Muscle of leg (tissue), 11 donors: ENCODE results near the gene RFX3. TPM values are rescaled to one million over a fixed set of nuclear protein-coding genes. Genes with fewer than 3 reads are reported as not detected.

Experiments used
- DNase-seq: peaks from one replicate; pipeline ENCODE4 v3.0.0; 2013
- H3K27ac ChIP-seq: one replicate; pipeline ENCODE4 v1.5.1; 2013; ENCODE audit warnings: mild to moderate bottlenecking, low read length, control low read depth
- H3K27me3 ChIP-seq: one replicate; pipeline ENCODE4 v1.6.1; 2013; ENCODE audit warnings: low read length; ENCODE audit not compliant: control insufficient read depth, insufficient read depth
- H3K36me3 ChIP-seq: one replicate; pipeline ENCODE4 v1.6.1; 2013; ENCODE audit warnings: low read length; ENCODE audit not compliant: control insufficient read depth, insufficient read depth
- H3K4me1 ChIP-seq: one replicate; pipeline ENCODE4 v1.6.1; 2013; ENCODE audit warnings: low read length; ENCODE audit not compliant: control insufficient read depth, insufficient read depth
- H3K4me3 ChIP-seq: one replicate; pipeline ENCODE4 v1.5.1; 2013; ENCODE audit warnings: low read length, control low read depth
- H3K9me3 ChIP-seq: replicated peaks from 2 replicates; pipeline ENCODE4 v1.6.1; 2013; ENCODE audit warnings: low read depth, low read length; ENCODE audit not compliant: control insufficient read depth
- WGBS: methylation state at CpG from one replicate; pipeline ENCODE4 v1.1.5; 2013; ENCODE audit warnings: missing lambda C conversion rate; ENCODE audit not compliant: insufficient coverage; 5-methylcytosine and 5-hydroxymethylcytosine counted together
- polyA plus RNA-seq, 8 donors: library from polyadenylated mRNA; unstranded; fragments of 120-200 nt; gene quantifications; one replicate each; pipeline versions ENCODE4 v1.2.1 to v1.2.3, GENCODE V29; 2013; ENCODE audit warnings: inconsistent platforms in 1 of 8, low replicate concordance in 1 of 8; ENCODE audit not compliant: insufficient read length in 8 of 8, insufficient read depth in 1 of 8
- total RNA-seq: library from RNA; stranded (reverse); fragments of 120-200 nt; gene quantifications from one replicate; pipeline ENCODE4 v1.2.4, GENCODE V29; 2013

RFX3 gene
- total and polyA plus RNA-seq, 9 donors: 4.0 to 8.3 (median 5.1) TPM

DNA sequence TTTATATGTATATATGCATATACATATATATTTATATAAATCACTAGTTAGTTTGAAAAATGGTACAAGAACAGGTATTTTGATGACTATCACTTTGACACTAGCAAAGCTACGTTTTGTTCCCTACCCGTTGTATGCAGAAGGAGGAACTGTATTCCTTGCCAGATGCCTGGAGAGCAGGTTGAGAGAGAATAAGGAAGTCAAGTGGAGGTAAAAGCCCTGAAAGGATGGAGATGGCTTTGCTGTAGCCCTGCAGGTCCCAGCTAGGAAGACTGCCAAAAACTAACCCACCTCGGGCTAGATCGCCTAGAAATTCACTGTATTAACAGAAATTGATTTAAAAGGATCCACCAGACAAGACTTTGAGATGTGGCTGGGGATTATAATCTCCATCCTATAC lies 229.3 kb downstream of the RFX3 start:
- Histone ChIP-seq H3K36me3 (no peaks in the 10 kb centered on the region), H3K4me3 (no peak overlapping the region), H3K27ac (no peak overlapping the region), H3K9me3 (no peaks in the 10 kb centered on the region), H3K27me3 (no peaks in the 10 kb centered on the region), H3K4me1 (no peaks in the 10 kb centered on the region)
- WGBS: 75% methylated on average over 2 of the region's 4 CpGs
- DNase-seq: no peak

DNA sequence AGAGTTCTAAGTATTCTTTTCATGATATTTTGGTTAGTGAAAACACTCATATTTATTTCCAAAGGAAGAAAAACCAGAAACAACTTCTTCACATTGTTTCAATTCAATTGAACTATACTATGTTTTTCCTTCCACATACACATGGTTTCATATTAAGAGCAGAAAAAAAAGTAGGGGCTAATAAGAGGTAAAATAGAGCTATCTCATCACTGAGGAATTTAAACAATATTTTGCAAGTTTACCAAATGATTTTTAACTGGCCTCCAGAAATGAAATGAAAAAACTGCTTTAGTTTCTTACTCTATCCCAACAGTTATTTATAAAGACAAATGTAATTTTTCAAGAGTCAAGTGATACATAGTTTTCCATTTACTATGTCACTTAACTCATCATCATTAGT lies 233.5 kb downstream of the RFX3 start:
- Histone ChIP-seq H3K4me1 (no peaks in the 10 kb centered on the region), H3K9me3 (no peaks in the 10 kb centered on the region), H3K36me3 (no peaks in the 10 kb centered on the region), H3K27me3 (no peaks in the 10 kb centered on the region), H3K27ac (no peak overlapping the region), H3K4me3 (no peak overlapping the region)
- peak; percentile 5 for DNase-seq

DNA sequence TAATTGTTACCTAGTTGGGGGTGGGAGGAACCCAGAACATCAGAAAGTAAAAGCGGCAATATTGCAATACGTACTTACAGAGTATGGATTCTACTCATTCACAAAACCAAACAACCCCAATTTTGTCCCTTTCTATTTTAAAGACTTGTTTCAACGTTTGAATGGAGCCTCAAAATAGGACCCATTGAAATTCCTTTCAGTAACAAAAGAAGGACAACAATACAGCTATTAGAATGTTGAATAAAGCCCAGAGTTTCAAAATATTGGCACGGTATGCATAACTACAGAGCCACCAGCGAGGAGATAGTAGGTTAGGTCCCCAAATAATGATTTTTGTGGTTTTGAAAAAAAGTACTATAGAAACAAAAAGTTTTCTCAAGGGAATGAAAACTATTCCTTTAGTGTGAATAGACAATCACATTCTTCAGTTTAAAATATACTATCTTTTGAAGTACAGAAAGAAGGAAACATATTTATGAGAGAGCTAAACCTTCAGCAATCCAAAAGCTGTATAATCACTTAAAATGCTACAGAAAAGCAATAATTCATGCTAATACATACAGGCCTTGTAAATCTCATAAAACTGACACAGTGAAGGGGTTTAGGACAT lies 235.5 kb downstream of the RFX3 start:
- Histone ChIP-seq H3K9me3 (no peaks in the 10 kb centered on the region), H3K27me3 (no peaks in the 10 kb centered on the region), H3K36me3 (no peaks in the 10 kb centered on the region), H3K4me1 (no peaks in the 10 kb centered on the region), H3K4me3 (no peak overlapping the region), H3K27ac (no peak overlapping the region)
- no peak for DNase-seq
- no CpG with 5 or more reads among the region's 5 CpGs for WGBS

DNA sequence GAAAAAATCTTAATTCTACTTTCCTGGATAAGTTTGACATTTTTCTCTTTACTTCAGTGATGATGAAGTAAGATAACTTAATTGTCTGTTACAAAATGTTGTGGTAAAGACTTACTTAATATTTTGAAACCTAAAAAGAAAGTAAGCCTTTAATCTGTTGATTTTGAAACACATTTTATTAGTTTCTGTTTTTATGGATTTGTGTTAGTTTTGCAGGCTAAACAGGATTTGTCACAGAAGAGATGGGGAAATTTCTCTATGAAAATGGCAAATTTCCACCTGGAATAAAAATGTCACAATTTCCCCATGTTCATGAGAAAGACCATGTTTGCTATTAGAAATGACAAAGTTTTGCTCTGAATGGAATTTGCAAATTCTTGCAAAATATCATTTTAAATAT lies 237.1 kb downstream of the RFX3 start:
- H3K4me3 ChIP-seq: no peak overlapping the region
- no peak for DNase-seq

DNA sequence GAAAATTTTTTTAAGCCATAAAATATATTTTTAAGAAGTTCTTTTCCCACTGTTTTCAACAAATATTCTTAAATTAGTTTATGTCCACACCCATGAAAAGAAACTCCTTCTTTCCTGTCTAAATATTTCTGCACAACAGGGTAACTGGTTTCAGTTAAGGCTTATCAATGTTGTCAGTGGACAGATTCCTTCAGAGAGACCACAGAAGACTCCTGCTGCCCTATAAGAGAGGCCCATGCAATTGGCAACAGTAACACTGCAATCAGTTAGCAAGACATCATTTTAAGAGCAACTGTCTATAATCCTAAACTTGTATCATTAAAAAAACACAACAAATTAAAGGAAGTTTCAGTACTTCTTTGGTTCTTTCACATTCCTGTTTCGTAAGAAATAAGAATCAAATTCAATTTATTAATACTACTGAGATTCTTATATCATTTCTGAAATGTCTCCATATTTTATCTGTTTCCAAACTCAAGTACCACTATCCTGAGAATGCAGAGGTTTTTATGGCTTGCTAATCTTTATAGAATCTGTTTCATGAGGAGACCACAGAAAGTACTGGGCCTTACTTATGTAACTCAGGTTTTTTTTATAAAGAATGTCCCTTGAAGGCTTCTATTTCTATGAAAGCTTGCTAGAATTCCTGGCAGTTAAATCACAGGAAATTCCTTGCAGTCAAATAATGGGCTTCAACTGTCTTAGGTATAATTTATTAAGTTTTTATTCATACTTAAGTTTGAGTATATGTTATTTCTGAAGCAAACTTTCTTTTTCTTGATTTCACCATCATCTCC lies 240.2 kb downstream of the RFX3 start:
- no CpG with 5 or more reads among the region's 1 CpG for WGBS
- Histone ChIP-seq H3K27ac (no peak overlapping the region), H3K9me3 (no peaks in the 10 kb centered on the region), H3K36me3 (no peaks in the 10 kb centered on the region), H3K27me3 (no peaks in the 10 kb centered on the region), H3K4me1 (no peaks in the 10 kb centered on the region), H3K4me3 (no peak overlapping the region)
- no peak for DNase-seq

More for the DNA sequence above, 237.1 kb downstream of the RFX3 start:
- Histone ChIP-seq H3K27me3 (no peaks in the 10 kb centered on the region), H3K27ac (no peak overlapping the region), H3K9me3 (no peaks in the 10 kb centered on the region), H3K36me3 (no peaks in the 10 kb centered on the region), H3K4me1 (no peaks in the 10 kb centered on the region)

DNA sequence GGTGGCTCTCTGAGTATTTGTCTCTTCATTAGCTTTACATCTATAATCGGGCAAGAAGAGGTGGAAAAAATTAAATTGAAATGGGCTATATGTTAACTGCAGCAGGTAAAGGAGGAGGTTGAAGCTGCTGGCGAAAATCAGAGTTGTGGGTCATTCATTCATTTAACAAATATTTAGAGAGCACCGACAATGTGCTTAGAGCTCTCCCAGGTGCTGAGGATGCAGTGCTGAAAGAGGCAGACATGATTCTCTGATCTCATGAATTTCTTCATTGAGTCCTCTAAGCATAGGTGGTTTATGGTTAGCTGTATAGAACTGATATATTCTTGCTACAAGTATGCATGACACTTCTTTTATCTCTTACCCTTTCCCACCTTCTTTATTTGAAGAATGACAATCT lies 243.4 kb downstream of the RFX3 start:
- Histone ChIP-seq H3K36me3 (no peaks in the 10 kb centered on the region), H3K4me1 (no peaks in the 10 kb centered on the region), H3K27me3 (no peaks in the 10 kb centered on the region), H3K9me3 (no peaks in the 10 kb centered on the region), H3K4me3 (no peak overlapping the region), H3K27ac (no peak overlapping the region)
- DNase-seq: no peak
- no CpG with 5 or more reads among the region's 3 CpGs for whole genome bisulfite sequencing

DNA sequence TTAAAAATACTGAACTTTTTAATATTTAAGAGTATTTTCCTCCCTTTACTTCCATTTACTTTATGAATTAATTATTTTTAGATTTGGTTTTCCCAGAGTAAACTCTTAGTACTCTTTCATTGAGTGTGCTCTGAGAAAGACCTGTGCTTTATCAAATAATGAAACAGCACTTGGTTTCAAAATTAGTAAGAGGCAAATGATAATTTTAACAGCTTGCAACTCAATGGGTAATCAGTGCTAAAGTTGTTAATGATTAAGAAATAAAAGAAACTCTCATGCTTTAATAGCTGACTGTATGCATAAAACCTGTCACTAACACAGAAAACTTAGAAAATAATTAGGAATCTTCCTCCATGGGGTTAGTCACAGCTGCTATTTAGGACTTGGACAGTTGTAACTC lies 244.4 kb downstream of the RFX3 start:
- Histone ChIP-seq H3K27ac (no peak overlapping the region), H3K36me3 (no peaks in the 10 kb centered on the region), H3K4me1 (no peaks in the 10 kb centered on the region), H3K9me3 (no peaks in the 10 kb centered on the region), H3K27me3 (no peaks in the 10 kb centered on the region), H3K4me3 (no peak overlapping the region)
- no peak for DNase-seq

DNA sequence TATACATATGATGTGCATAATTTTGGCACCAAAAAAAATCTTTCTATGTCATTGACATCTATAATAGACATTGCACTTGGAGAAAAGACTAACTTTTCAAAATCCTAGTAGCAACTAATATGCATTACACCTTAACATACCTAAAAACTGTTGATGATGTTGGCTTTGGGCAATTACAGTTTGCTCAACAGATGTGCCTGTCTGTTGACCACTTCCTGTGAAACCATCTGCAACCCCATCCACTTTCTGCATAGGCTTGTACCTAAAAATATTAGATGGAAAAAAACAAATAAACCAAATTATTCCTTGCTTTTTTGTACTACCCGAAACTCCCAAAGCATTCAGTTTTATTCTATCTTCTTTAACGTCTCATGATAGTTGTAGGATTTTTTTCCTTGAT lies 248.6 kb downstream of the RFX3 start:
- Histone ChIP-seq H3K9me3 (no peaks in the 10 kb centered on the region), H3K27ac (no peak overlapping the region), H3K27me3 (no peaks in the 10 kb centered on the region), H3K4me1 (no peaks in the 10 kb centered on the region), H3K4me3 (no peak overlapping the region), H3K36me3 (no peaks in the 10 kb centered on the region)
- WGBS: no CpG with 5 or more reads among the region's 2 CpGs
- no peak for DNase-seq

DNA sequence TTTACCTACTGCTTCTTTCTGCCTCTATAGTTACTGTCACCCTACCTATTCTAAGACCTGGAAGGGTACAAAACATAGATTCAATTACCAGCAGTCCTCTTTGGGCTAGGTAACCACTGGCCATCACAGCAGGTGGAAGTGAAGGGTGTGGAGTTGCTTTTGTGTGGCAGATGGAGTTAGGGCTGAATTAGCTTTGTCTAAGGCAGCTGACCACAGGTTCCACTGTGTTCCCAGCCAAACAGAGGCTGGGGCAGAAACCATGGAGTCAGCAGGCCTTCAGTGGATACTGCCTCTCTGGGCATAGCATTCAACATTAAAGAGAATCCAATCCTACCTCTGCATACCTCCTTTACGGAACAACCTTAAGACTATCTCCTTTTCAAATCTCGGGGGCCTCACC lies 254.2 kb downstream of the RFX3 start:
- no peak overlapping the region for H3K4me3 ChIP-seq
- H3K9me3 ChIP-seq: no peaks in the 10 kb centered on the region
- H3K36me3 ChIP-seq: peaks cover 3% of the 10 kb centered on the region
- no peak for DNase-seq
- H3K27me3 ChIP-seq: no peaks in the 10 kb centered on the region
- no peaks in the 10 kb centered on the region for H3K4me1 ChIP-seq
- WGBS: 75% methylated on average over 1 of the region's 2 CpGs
- no peak overlapping the region for H3K27ac ChIP-seq

DNA sequence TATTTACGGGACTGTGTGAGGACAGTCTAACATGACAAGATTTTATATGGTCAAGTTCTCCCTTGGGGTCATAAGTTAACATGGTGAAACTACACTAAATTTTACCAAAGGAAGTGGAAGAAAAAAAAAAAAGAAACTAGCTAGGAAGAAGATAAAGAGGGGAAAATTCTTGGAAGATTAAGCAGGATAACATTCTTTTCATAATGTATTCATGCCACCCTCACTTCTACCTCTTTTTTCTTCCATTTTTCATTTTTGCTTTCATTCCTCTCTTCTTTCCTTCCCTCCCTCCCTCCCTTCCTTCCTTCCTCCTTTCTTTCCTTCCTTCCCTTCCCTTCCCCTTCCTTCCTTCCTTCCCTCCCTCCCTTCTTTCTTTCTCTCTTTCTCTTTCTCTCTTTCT lies 254.6 kb downstream of the RFX3 start:
- H3K27ac ChIP-seq: no peak overlapping the region
- no peaks in the 10 kb centered on the region for H3K4me1 ChIP-seq
- H3K36me3 ChIP-seq: peaks cover 3% of the 10 kb centered on the region
- no peaks in the 10 kb centered on the region for H3K27me3 ChIP-seq
- WGBS: no CpG with 5 or more reads among the region's 1 CpG
- H3K9me3 ChIP-seq: no peaks in the 10 kb centered on the region
- H3K4me3 ChIP-seq: no peak overlapping the region
- DNase-seq: no peak

DNA sequence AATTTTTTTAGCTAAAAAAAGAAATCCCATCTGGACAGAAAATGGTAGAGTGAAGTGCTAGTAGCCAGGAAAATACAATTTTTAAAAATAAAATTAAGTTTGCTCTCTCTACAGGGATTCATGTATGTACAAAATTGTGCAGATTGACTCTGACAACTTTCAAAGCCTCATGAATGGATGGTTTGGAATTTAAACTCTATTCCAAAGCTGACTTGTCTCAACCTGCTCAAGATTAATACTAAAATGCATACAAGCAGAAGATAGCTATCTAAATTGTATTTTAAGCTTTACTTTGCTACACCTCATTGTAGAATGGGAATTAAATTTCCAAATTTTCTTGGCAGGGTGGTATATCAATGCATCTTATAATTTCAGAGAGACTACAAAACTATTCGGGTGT lies 257.6 kb downstream of the RFX3 start:
- Histone ChIP-seq H3K4me3 (no peak overlapping the region), H3K27ac (no peak overlapping the region), H3K9me3 (no peaks in the 10 kb centered on the region), H3K36me3 (peaks cover 3% of the 10 kb centered on the region), H3K4me1 (no peaks in the 10 kb centered on the region), H3K27me3 (no peaks in the 10 kb centered on the region)
- WGBS: no CpG with 5 or more reads among the region's 1 CpG
- no peak for DNase-seq
